Thyroid gland (tissue), 4 donors: Measurements from ENCODE around the gene NT5C2.

Experiments used
- POLR2A ChIP-seq, 2 donors: fragments of 450-650 bp; IDR thresholded peaks; one replicate each; pipeline ENCODE4 v1.6.1; 2017; ENCODE audit warnings: antibody characterized with exemption in 2 of 2, mild to moderate bottlenecking in 2 of 2, moderate library complexity in 1 of 2
- TF ChIP-seq, protein P1 (sequence below), 6 experiments: fragments of 200-600 bp in 3 of 6; fragments of 450-650 bp in 3 of 6; sonication (generic) in 3 of 6; IDR thresholded peaks; one replicate each; pipeline ENCODE4 v1.5.1; 2016 to 2019; ENCODE audit warnings: antibody characterized with exemption in 6 of 6, mild to moderate bottlenecking in 2 of 6, inconsistent platforms in 1 of 6, moderate library complexity in 1 of 6

- TF ChIP-seq, protein P1, sequence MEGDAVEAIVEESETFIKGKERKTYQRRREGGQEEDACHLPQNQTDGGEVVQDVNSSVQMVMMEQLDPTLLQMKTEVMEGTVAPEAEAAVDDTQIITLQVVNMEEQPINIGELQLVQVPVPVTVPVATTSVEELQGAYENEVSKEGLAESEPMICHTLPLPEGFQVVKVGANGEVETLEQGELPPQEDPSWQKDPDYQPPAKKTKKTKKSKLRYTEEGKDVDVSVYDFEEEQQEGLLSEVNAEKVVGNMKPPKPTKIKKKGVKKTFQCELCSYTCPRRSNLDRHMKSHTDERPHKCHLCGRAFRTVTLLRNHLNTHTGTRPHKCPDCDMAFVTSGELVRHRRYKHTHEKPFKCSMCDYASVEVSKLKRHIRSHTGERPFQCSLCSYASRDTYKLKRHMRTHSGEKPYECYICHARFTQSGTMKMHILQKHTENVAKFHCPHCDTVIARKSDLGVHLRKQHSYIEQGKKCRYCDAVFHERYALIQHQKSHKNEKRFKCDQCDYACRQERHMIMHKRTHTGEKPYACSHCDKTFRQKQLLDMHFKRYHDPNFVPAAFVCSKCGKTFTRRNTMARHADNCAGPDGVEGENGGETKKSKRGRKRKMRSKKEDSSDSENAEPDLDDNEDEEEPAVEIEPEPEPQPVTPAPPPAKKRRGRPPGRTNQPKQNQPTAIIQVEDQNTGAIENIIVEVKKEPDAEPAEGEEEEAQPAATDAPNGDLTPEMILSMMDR (IDR thresholded peaks at IDR 0.05) = peak in 1 of 6 experiments; percentile 24
- TF ChIP-seq POLR2A (IDR thresholded peaks at IDR 0.05) = peak in 1 of 2 donors; percentile 19
Measured at GRCh38 chr10:103123282-103124024, 69.6 kb downstream of the NT5C2 start.
